Retinal pigment epithelial cell (primary cell): ENCODE measurements around the gene SOX30.
A peak's percentile ranks its signal among the peaks of the same experiment; 100 is the strongest.

Experiments used
- DNase-seq: peaks from one replicate; pipeline ENCODE4 v3.0.0-alpha.2; 2010; ENCODE audit warnings: low read depth
- H3K4me3 ChIP-seq: 2 replicates; pipeline ENCODE4 v1.5.1; 2011; ENCODE audit warnings: mild to moderate bottlenecking, low read length, control low read depth, moderate library complexity
- TF ChIP-seq, protein P1 (sequence below): conservative IDR thresholded peaks from 2 replicates; pipeline ENCODE4 v1.5.1; 2011; ENCODE audit warnings: low read depth, low read length, control low read depth, inconsistent platforms

The SOX30 gene

DNA sequence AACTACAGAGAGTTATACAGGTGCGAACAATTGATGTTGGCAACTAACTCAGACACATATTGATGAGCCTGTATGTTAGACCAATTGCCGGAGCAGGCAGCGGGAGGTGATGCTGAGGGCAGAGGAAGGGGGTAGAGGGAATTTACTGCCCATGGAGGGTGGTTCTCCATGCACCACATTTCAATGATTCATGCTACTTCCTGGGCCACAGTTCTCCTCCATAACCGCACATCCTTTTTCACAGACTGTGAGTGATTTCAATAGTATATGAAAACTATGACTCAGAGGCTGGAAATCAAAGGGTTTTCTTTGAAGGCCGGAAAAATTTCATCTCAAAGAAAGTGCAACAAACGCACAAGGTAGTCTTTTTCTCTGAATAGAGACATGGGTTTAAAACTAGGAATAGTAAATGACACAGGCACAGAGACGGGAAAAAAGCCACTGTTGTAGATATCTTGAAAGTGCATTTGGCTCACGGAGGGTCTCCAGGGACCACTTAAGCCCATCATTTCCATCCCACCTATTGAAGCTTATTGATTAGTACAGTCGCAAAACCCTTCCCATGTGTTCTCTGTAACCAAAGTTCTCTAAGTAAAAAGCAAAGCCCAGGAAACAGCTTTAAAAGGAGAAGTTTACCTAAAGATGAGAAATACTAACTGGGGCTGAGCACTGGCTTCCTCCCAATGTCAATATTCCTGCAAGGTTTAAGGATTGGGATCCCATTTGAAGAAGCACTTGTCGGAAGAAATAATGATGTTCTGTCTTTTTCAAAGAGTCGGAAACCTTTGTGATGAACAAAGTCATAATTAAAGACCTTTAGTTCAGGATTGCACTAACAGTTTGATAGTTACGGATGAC lies 48.7 kb downstream of the SOX30 start:
- no peak overlapping the region for H3K4me3 ChIP-seq
- peak; percentile 50 for DNase-seq
- TF ChIP-seq, protein P1, sequence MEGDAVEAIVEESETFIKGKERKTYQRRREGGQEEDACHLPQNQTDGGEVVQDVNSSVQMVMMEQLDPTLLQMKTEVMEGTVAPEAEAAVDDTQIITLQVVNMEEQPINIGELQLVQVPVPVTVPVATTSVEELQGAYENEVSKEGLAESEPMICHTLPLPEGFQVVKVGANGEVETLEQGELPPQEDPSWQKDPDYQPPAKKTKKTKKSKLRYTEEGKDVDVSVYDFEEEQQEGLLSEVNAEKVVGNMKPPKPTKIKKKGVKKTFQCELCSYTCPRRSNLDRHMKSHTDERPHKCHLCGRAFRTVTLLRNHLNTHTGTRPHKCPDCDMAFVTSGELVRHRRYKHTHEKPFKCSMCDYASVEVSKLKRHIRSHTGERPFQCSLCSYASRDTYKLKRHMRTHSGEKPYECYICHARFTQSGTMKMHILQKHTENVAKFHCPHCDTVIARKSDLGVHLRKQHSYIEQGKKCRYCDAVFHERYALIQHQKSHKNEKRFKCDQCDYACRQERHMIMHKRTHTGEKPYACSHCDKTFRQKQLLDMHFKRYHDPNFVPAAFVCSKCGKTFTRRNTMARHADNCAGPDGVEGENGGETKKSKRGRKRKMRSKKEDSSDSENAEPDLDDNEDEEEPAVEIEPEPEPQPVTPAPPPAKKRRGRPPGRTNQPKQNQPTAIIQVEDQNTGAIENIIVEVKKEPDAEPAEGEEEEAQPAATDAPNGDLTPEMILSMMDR = no peak

- no peak for DNase-seq
- TF ChIP-seq, protein P1 = no peak
- no peak overlapping the region for H3K4me3 ChIP-seq
Measured at GRCh38 chr5:157602505-157602904, 49.7 kb downstream of the SOX30 start.

DNA sequence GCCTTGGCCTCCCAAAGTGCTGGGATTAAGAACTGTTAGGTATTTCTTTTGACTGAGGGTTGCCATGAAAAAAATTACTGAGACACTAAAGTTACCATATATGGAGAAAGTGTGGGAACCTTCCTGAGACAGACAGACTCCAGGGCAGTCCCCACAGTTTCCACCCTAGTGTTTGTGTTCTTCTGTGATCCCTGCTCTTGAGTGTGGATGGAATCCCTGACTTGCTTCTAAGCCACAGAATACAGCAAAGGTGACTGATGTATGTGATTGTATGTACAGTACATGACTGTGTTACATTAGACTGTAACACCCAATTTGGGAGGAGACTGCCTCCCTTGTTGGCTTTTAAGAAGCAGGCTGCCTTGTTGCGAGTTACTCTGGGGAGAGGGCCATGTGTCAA lies 52.0 kb downstream of the SOX30 start:
- no peak overlapping the region for H3K4me3 ChIP-seq
- TF ChIP-seq, protein P1 = no peak
- no peak for DNase-seq

DNA sequence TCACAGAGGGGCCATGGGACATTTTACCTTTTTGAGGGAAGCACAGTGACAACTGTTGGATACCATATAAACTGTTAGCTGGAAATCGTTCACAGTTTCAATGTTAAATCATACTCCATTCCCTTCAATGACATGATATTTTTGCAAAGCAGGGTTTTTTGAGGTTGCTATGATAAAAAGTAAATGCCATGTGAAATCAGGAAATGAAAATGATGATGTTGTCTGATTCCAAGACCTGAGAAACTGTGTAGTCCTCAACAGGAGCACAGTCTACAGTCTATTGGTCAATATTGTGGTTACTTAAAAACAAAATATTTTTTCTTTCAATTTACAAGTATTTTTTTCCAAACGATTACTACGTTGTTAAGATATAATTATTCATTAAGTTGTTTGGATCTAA lies 52.7 kb downstream of the SOX30 start:
- TF ChIP-seq, protein P1 = no peak
- H3K4me3 ChIP-seq = no peak overlapping the region
- no peak for DNase-seq

- no peak for DNase-seq
- TF ChIP-seq, protein P1 = no peak
- H3K4me3 ChIP-seq = no peak overlapping the region
Measured at GRCh38 chr5:157598350-157598936, 53.8 kb downstream of the SOX30 start.

DNA sequence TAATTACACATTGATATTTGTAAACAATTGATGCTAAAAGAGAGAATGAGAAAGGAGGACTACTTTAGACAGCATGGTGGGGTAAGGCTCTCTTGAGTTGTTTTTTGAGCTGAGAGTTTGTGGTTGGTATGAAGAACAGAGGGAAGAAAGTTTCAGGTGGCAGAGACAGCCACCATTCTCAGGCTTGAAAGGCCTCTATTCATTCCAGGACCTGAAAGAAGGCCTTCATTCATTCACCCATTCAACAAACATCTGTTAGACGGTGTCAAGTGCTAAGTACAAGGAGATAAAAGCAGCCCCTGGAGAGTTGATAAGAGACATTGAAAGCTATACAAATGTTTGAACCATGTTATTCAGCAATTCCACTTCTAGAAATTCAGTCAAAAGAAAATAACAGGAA lies 55.0 kb downstream of the SOX30 start:
- DNase-seq = no peak
- TF ChIP-seq, protein P1 = no peak
- H3K4me3 ChIP-seq = no peak overlapping the region

GRCh38 chr5:157596487-157596886 lies 55.8 kb downstream of the SOX30 start:
- no peak overlapping the region for H3K4me3 ChIP-seq
- TF ChIP-seq, protein P1 = no peak
- DNase-seq = no peak
